Astrocyte of the spinal cord (primary cell): ENCODE results near the gene OPRM1.

ENCODE experiments used
- DNase-seq: peaks from one replicate; pipeline ENCODE4 v3.0.0; 2011; ENCODE audit warnings: low read depth, low spot score
- H3K4me3 ChIP-seq: 2 replicates; pipeline ENCODE4 v1.5.1; 2011; ENCODE audit warnings: low read depth, mild to moderate bottlenecking, low read length, moderate library complexity
- CTCF ChIP-seq: IDR thresholded peaks from 2 replicates; pipeline ENCODE4 v1.5.1; 2012; ENCODE audit warnings: low read depth, mild to moderate bottlenecking, low read length, inconsistent platforms
- in situ Hi-C: cut with HindIII; loops from 2 replicates; pipeline ENCODE4 v1.10.0; 2017; ENCODE audit warnings: low sequenced_read_pairs

OPRM1 gene

GRCh38 chr6:154111025-154111424, 72.0 kb downstream of the OPRM1 start:
- in situ Hi-C loops: no loop called here

GRCh38 chr6:154112181-154112809, 73.3 kb downstream of the OPRM1 start:
- TF ChIP-seq CTCF: no peak
- peak; percentile 49 for DNase-seq
- in situ Hi-C loops: no loop called here
- no peak overlapping the region for H3K4me3 ChIP-seq

More at GRCh38 chr6:154111025-154111424, 72.0 kb downstream of the OPRM1 start:
- H3K4me3 ChIP-seq: no peak overlapping the region
- no peak for TF ChIP-seq CTCF
- no peak for DNase-seq

- TF ChIP-seq CTCF: no peak
- in situ Hi-C loops: no loop called here
- H3K4me3 ChIP-seq: no peak overlapping the region
- no peak for DNase-seq
Observed at GRCh38 chr6:154113392-154113791, 74.4 kb downstream of the OPRM1 start.

GRCh38 chr6:154117485-154117884, 78.4 kb downstream of the OPRM1 start:
- H3K4me3 ChIP-seq: no peak overlapping the region
- DNase-seq: no peak
- in situ Hi-C loops: no loop called here
- no peak for TF ChIP-seq CTCF

- no peak overlapping the region for H3K4me3 ChIP-seq
- in situ Hi-C loops: no loop called here
- TF ChIP-seq CTCF: no peak
- no peak for DNase-seq
Observed at GRCh38 chr6:154122195-154122925, 83.3 kb downstream of the OPRM1 start.

GRCh38 chr6:154123155-154123956, 84.3 kb downstream of the OPRM1 start:
- DNase-seq: no peak
- in situ Hi-C loops: no loop called here

More at GRCh38 chr6:154123155-154123956, 84.3 kb downstream of the OPRM1 start:
- H3K4me3 ChIP-seq: no peak overlapping the region
- no peak for TF ChIP-seq CTCF
